Astrocyte (in vitro differentiated cells and primary cell): ENCODE results near the gene CPA5.

ENCODE experiments used
- EZH2 ChIP-seq: IDR thresholded peaks from 2 replicates; pipeline ENCODE4 v1.6.1; 2012; ENCODE audit warnings: mild to moderate bottlenecking, low read length, inconsistent platforms; ENCODE audit not compliant: insufficient read depth
- TF ChIP-seq, protein P1 (sequence below): IDR thresholded peaks from 2 replicates; pipeline ENCODE4 v1.5.1; 2011; ENCODE audit warnings: low read depth, mild to moderate bottlenecking, inconsistent platforms, low read length, moderate library complexity; ENCODE audit not compliant: insufficient read depth

DNA sequence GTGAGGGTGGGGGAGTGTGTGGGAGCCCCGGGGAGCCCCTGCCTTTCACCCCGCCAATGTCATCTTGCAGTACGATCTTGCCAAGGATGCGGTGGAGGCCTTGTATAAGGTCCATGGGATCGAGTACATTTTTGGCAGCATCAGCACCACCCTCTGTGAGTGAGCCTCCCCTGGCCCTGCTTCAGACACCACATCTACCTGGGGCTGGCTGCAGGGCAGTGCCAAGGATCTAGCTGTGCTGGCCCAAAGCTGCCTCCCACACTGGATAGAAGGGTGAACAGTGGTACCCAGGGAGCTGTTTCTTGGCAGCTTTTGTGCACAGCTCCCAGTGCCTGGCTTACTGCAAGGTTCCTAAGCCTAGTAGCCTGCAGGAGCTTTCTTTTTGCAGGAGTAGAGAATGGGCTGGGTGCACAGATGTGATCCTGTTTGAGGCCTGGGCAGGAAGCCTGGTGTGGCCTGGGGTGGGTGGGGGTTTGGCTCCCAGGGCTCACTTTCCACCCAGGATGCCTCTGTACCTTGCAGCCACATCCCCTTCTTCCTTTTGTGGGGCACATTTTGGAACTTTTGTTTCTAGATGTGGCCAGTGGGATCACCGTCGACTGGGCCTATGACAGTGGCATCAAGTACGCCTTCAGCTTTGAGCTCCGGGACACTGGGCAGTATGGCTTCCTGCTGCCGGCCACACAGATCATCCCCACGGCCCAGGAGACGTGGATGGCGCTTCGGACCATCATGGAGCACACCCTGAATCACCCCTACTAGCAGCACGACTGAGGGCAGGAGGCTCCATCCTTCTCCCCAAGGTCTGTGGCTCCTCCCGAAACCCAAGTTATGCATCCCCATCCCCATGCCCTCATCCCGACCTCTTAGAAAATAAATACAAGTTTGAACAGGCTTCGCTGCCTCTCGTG lies 23.5 kb downstream of the CPA5 start:
- TF ChIP-seq, protein P1, sequence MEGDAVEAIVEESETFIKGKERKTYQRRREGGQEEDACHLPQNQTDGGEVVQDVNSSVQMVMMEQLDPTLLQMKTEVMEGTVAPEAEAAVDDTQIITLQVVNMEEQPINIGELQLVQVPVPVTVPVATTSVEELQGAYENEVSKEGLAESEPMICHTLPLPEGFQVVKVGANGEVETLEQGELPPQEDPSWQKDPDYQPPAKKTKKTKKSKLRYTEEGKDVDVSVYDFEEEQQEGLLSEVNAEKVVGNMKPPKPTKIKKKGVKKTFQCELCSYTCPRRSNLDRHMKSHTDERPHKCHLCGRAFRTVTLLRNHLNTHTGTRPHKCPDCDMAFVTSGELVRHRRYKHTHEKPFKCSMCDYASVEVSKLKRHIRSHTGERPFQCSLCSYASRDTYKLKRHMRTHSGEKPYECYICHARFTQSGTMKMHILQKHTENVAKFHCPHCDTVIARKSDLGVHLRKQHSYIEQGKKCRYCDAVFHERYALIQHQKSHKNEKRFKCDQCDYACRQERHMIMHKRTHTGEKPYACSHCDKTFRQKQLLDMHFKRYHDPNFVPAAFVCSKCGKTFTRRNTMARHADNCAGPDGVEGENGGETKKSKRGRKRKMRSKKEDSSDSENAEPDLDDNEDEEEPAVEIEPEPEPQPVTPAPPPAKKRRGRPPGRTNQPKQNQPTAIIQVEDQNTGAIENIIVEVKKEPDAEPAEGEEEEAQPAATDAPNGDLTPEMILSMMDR = no peak
- TF ChIP-seq EZH2 = no peak
